Muscle layer of duodenum (tissue), 2 donors: Measurements from ENCODE around the gene ZXDC.

Experiments
- H3K27ac ChIP-seq: one replicate; pipeline ENCODE4 v1.7.0; 2013; ENCODE audit warnings: mild to moderate bottlenecking, low read length
- H3K27me3 ChIP-seq: one replicate; pipeline ENCODE4 v1.7.0; 2013; ENCODE audit warnings: low read depth, mild to moderate bottlenecking, control low read depth, low read length
- H3K36me3 ChIP-seq, 2 donors: one replicate each; pipeline ENCODE4 v1.7.0; 2013; ENCODE audit warnings: low read length in 2 of 2, control low read depth in 1 of 2, mild to moderate bottlenecking in 1 of 2; ENCODE audit not compliant: insufficient read depth in 2 of 2, control insufficient read depth in 1 of 2
- H3K4me1 ChIP-seq, 2 donors: one replicate each; pipeline ENCODE4 v1.7.0; 2013; ENCODE audit warnings: low read length in 2 of 2, mild to moderate bottlenecking in 2 of 2, control low read depth in 1 of 2, moderate library complexity in 1 of 2; ENCODE audit not compliant: insufficient read depth in 2 of 2, control insufficient read depth in 1 of 2
- H3K4me3 ChIP-seq, 2 donors: one replicate each; pipeline ENCODE4 v1.7.0; 2013; ENCODE audit warnings: low read length in 2 of 2, low read depth in 1 of 2, mild to moderate bottlenecking in 1 of 2
- H3K9me3 ChIP-seq, 2 donors: one replicate each; pipeline ENCODE4 v1.7.0; 2013; ENCODE audit warnings: low read length in 2 of 2, control low read depth in 1 of 2, mild to moderate bottlenecking in 1 of 2; ENCODE audit not compliant: control insufficient read depth in 1 of 2
- donor health status: healthy.

ZXDC gene

GRCh38 chr3:126447456-126448106 is 28.1 kb downstream of the ZXDC start:
- Histone ChIP-seq H3K27ac (no peak overlapping the region), H3K4me1 (no peaks in the 10 kb centered on the region), H3K9me3 (no peaks in the 10 kb centered on the region), H3K27me3 (no peaks in the 10 kb centered on the region), H3K36me3 (peaks cover 34 to 44% of the 10 kb centered on the region in 2 donors), H3K4me3 (no peak overlapping the region)

GRCh38 chr3:126446791-126447190 is 28.9 kb downstream of the ZXDC start:
- no peaks in the 10 kb centered on the region for H3K4me1 ChIP-seq
- H3K27me3 ChIP-seq = no peaks in the 10 kb centered on the region

GRCh38 chr3:126446301-126446700 is 29.4 kb downstream of the ZXDC start:
- Histone ChIP-seq H3K36me3 (peaks cover 23 to 38% of the 10 kb centered on the region in 2 donors), H3K4me1 (peaks cover 0 to 4% of the 10 kb centered on the region in 2 donors), H3K27me3 (no peaks in the 10 kb centered on the region)

More at GRCh38 chr3:126446791-126447190, 28.9 kb downstream of the ZXDC start:
- no peak overlapping the region for H3K27ac ChIP-seq
- H3K36me3 ChIP-seq = peaks cover 28 to 39% of the 10 kb centered on the region in 2 donors
- no peaks in the 10 kb centered on the region for H3K9me3 ChIP-seq
- H3K4me3 ChIP-seq = no peak overlapping the region

GRCh38 chr3:126445506-126445905 is 30.2 kb downstream of the ZXDC start:
- H3K36me3 ChIP-seq = peaks cover 16 to 32% of the 10 kb centered on the region in 2 donors
- H3K9me3 ChIP-seq = no peaks in the 10 kb centered on the region
- H3K27me3 ChIP-seq = no peaks in the 10 kb centered on the region
- H3K27ac ChIP-seq = no peak overlapping the region
- no peak overlapping the region for H3K4me3 ChIP-seq
- H3K4me1 ChIP-seq = peaks cover 0 to 4% of the 10 kb centered on the region in 2 donors

More at GRCh38 chr3:126446301-126446700, 29.4 kb downstream of the ZXDC start:
- no peak overlapping the region for H3K27ac ChIP-seq
- no peaks in the 10 kb centered on the region for H3K9me3 ChIP-seq
- H3K4me3 ChIP-seq = no peak overlapping the region

GRCh38 chr3:126442856-126443242 is 32.8 kb downstream of the ZXDC start:
- no peaks in the 10 kb centered on the region for H3K27me3 ChIP-seq
- H3K4me1 ChIP-seq = peaks cover 0 to 4% of the 10 kb centered on the region in 2 donors
- H3K27ac ChIP-seq = no peak overlapping the region
- no peak overlapping the region for H3K4me3 ChIP-seq
- H3K9me3 ChIP-seq = no peaks in the 10 kb centered on the region
- peaks cover 10 to 32% of the 10 kb centered on the region in 2 donors for H3K36me3 ChIP-seq

GRCh38 chr3:126442094-126442855 is 33.4 kb downstream of the ZXDC start:
- Histone ChIP-seq H3K4me3 (no peak overlapping the region), H3K4me1 (peaks cover 0 to 4% of the 10 kb centered on the region in 2 donors), H3K36me3 (peaks cover 11 to 33% of the 10 kb centered on the region in 2 donors), H3K9me3 (no peaks in the 10 kb centered on the region), H3K27me3 (no peaks in the 10 kb centered on the region), H3K27ac (no peak overlapping the region)

- Histone ChIP-seq H3K27me3 (no peaks in the 10 kb centered on the region), H3K27ac (no peak overlapping the region), H3K36me3 (peaks cover 11 to 41% of the 10 kb centered on the region in 2 donors), H3K4me1 (peaks cover 0 to 4% of the 10 kb centered on the region in 2 donors), H3K9me3 (no peaks in the 10 kb centered on the region), H3K4me3 (no peak overlapping the region)
Observed at GRCh38 chr3:126441256-126441880, 34.3 kb downstream of the ZXDC start.

- peaks cover 11 to 48% of the 10 kb centered on the region in 2 donors for H3K36me3 ChIP-seq
- H3K27me3 ChIP-seq = no peaks in the 10 kb centered on the region
Observed at GRCh38 chr3:126440709-126440995, 35.0 kb downstream of the ZXDC start.

GRCh38 chr3:126439968-126440708 is 35.6 kb downstream of the ZXDC start:
- no peaks in the 10 kb centered on the region for H3K27me3 ChIP-seq
- peaks cover 11 to 54% of the 10 kb centered on the region in 2 donors for H3K36me3 ChIP-seq
- peaks cover 0 to 4% of the 10 kb centered on the region in 2 donors for H3K4me1 ChIP-seq
- no peak overlapping the region for H3K27ac ChIP-seq
- no peak overlapping the region for H3K4me3 ChIP-seq
- no peaks in the 10 kb centered on the region for H3K9me3 ChIP-seq

More at GRCh38 chr3:126440709-126440995, 35.0 kb downstream of the ZXDC start:
- Histone ChIP-seq H3K4me3 (no peak overlapping the region), H3K4me1 (peaks cover 0 to 4% of the 10 kb centered on the region in 2 donors), H3K27ac (no peak overlapping the region), H3K9me3 (no peaks in the 10 kb centered on the region)

GRCh38 chr3:126439346-126439967 is 36.2 kb downstream of the ZXDC start:
- Histone ChIP-seq H3K4me1 (peaks cover 0 to 4% of the 10 kb centered on the region in 2 donors), H3K4me3 (no peak overlapping the region), H3K36me3 (peaks cover 11 to 60% of the 10 kb centered on the region in 2 donors)

More at GRCh38 chr3:126439346-126439967, 36.2 kb downstream of the ZXDC start:
- no peak overlapping the region for H3K27ac ChIP-seq
- H3K27me3 ChIP-seq = no peaks in the 10 kb centered on the region
- H3K9me3 ChIP-seq = no peaks in the 10 kb centered on the region
